ENCODE results near the gene NHP2.

- TF ChIP-seq EZH2phosphoT487 (IDR thresholded peaks at IDR 0.05; ENCODE audit: low read depth) (no peak), CTCF (IDR thresholded peaks at IDR 0.05; ENCODE audit: low read depth, low read length) (no peak)
These were observed 38.4 kb downstream of the NHP2 start for GRCh38 chr5:178115136-178115813.
